GM12878 (cell line): Measurements from ENCODE around the gene PARP15. TPM values are rescaled to one million over a fixed set of nuclear protein-coding genes. Genes with fewer than 3 reads are reported as not detected.
A peak's percentile ranks its signal among the peaks of the same experiment; 100 is the strongest.

Experiments
- BCL11A ChIP-seq: IDR thresholded peaks from 2 replicates; pipeline ENCODE4 v1.6.1; 2011; ENCODE audit warnings: low read depth, low read length
- BMI1 ChIP-seq: fragments of 450-650 bp; IDR thresholded peaks from 2 replicates; pipeline ENCODE4 v1.6.1; 2016; ENCODE audit warnings: mild to moderate bottlenecking, moderate library complexity, borderline replicate concordance
- DPF2 ChIP-seq: fragments of 450-650 bp; IDR thresholded peaks from 2 replicates; pipeline ENCODE4 v1.6.1; 2017; ENCODE audit warnings: mild to moderate bottlenecking
- ESRRA ChIP-seq: IDR thresholded peaks from 2 replicates; pipeline ENCODE4 v1.6.1; 2012; ENCODE audit warnings: mild to moderate bottlenecking, low read length, improper control_type of control experiment
- HDAC6 ChIP-seq: fragments of 200-600 bp; sonication (generic); IDR thresholded peaks from one replicate; pipeline ENCODE4 v1.8.0; 2017; ENCODE audit warnings: antibody characterized with exemption; ENCODE audit not compliant: unreplicated experiment
- IKZF2 ChIP-seq, 2 experiments: fragments of 450-650 bp; IDR thresholded peaks; 2 replicates each; pipeline ENCODE4 v1.6.1; 2017; ENCODE audit warnings: mild to moderate bottlenecking in 2 of 2, moderate library complexity in 2 of 2
- KAT2A ChIP-seq: conservative IDR thresholded peaks from 2 replicates; pipeline ENCODE4 v1.6.1; 2011; ENCODE audit warnings: low read depth, low read length; ENCODE audit not compliant: control insufficient read depth
- LARP7 ChIP-seq: fragments of 450-650 bp; IDR thresholded peaks from 2 replicates; pipeline ENCODE4 v1.6.1; 2017; ENCODE audit warnings: mild to moderate bottlenecking
- POLR2A ChIP-seq: IDR thresholded peaks from 2 replicates; pipeline ENCODE4 v1.6.1; 2011; ENCODE audit warnings: low read depth, mild to moderate bottlenecking, low read length
- RUNX3 ChIP-seq: IDR thresholded peaks from 2 replicates; pipeline ENCODE4 v1.6.1; 2012; ENCODE audit warnings: low read length, inconsistent platforms
- SMC3 ChIP-seq: IDR thresholded peaks from 2 replicates; pipeline ENCODE4 v1.6.1; 2011; ENCODE audit warnings: low read length, improper control_type of control experiment, borderline replicate concordance
- SRF ChIP-seq, 2 experiments: IDR thresholded peaks; 2 replicates each; pipeline ENCODE4 v1.6.1; 2011; ENCODE audit warnings: low read depth in 2 of 2, low read length in 2 of 2, mild to moderate bottlenecking in 1 of 2, moderate library complexity in 1 of 2
- TCF12 ChIP-seq: IDR thresholded peaks from 2 replicates; pipeline ENCODE4 v1.6.1; 2011; ENCODE audit warnings: low read depth, mild to moderate bottlenecking, low read length
- ZNF207 ChIP-seq: fragments of 450-650 bp; IDR thresholded peaks from 2 replicates; pipeline ENCODE4 v1.6.1; 2014; ENCODE audit warnings: antibody characterized with exemption, mild to moderate bottlenecking, borderline replicate concordance
- ZNF384 ChIP-seq: IDR thresholded peaks from 2 replicates; pipeline ENCODE4 v1.6.1; 2012; ENCODE audit warnings: low read depth, mild to moderate bottlenecking, low read length, improper control_type of control experiment, borderline replicate concordance
- polyA plus RNA-seq, 11 experiments: library from polyadenylated mRNA; depleted of rRNA in 4 of 11; unstranded in 6 of 11; stranded (reverse) in 5 of 11; fragments of >200 nt; fragmentation: Nextera tagmentation in 4 of 11; fragmentation: Illumina TruSeq in 1 of 11; extraction: Ambion mirVana in 4 of 11; extraction: Trizol in 1 of 11; gene quantifications; 1 replicate in 1 of 11; 2 replicates in 10 of 11; pipeline versions ENCODE4 v1.2.1 to v1.2.3, GENCODE V29; 2011 to 2016; ENCODE audit warnings: inconsistent platforms in 2 of 11, missing spikeins in 2 of 11, low read depth in 1 of 11
- total RNA-seq, 4 experiments: library from RNA; depleted of rRNA in 3 of 4; stranded (reverse); fragments of >200 nt in 3 of 4; fragmentation: Illumina TruSeq in 1 of 4; extraction: Trizol in 1 of 4; gene quantifications; 2 replicates each; pipeline versions ENCODE4 v1.2.1 to v1.2.3, GENCODE V29; 2013 to 2021
- TF ChIP-seq, protein P1 (sequence below): fragments of 450-650 bp; IDR thresholded peaks from 2 replicates; pipeline ENCODE4 v1.6.1; 2016; ENCODE audit warnings: mild to moderate bottlenecking, moderate library complexity, borderline replicate concordance
- TF ChIP-seq, protein P2 (sequence below): fragments of 450-650 bp; IDR thresholded peaks from 2 replicates; pipeline ENCODE4 v1.6.1; 2017; ENCODE audit warnings: mild to moderate bottlenecking, moderate library complexity
- TF ChIP-seq, protein P3 (sequence below): fragments of 450-650 bp; IDR thresholded peaks from 2 replicates; pipeline ENCODE4 v1.6.1; 2016; ENCODE audit warnings: mild to moderate bottlenecking
- TF ChIP-seq, protein P4 (sequence below), 3 experiments: IDR thresholded peaks in 2 of 3; conservative IDR thresholded peaks in 1 of 3; 2 replicates each; pipeline ENCODE4 v1.5.1; 2011; ENCODE audit warnings: low read depth in 3 of 3, low read length in 3 of 3, mild to moderate bottlenecking in 3 of 3, control low read depth in 2 of 3, moderate library complexity in 2 of 3, inconsistent platforms in 1 of 3, mixed read lengths in 1 of 3; ENCODE audit not compliant: control insufficient read depth in 2 of 3, insufficient read depth in 1 of 3; ENCODE audit errors: extremely low read depth in 1 of 3

PARP15 gene
- total and polyA plus RNA-seq, 10 of the 15 experiments (the other 5 are each of a cell fraction or from before 2014, with no cell fraction given), result 9.0 to 234 (median 36.3) TPM

DNA sequence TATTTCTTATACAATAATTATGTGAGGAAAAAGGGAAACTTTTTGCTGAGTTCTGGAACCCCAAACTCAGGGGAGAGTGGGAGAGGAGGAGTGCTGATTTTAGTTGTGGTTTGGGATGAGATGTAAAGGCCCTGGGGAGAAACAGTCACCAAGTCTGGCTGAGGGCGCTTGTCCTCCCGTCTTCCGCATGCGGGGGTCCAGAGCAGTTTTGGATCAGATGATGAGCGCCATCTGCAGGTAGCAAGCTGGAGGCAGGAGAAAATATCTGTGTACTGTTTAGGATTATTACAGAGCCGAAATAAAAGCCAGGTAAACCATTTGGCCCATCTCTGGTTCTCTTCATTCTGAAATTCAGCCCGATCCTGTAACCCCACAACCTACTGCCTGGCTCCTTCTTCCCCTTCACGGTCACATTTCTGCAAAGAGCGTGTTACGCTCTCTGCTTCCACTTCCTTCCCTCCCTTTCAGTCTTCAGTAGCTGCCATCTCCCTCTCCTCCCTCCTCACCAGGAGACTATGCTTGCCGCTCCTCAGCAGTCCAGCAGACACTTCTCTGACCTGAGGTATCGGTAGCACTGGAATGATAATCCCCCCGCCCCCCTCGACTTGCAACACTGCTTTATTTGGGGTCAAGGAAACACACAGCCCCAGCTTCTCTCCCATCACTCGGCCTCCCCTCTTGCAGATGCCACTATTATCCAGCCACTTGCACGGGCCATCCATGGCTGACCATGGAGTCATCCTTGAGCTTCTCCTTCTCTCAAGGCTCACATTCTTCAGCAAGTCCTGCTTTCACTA lies 101.8 kb downstream of the PARP15 start (continued):
- TF ChIP-seq, protein P1, sequence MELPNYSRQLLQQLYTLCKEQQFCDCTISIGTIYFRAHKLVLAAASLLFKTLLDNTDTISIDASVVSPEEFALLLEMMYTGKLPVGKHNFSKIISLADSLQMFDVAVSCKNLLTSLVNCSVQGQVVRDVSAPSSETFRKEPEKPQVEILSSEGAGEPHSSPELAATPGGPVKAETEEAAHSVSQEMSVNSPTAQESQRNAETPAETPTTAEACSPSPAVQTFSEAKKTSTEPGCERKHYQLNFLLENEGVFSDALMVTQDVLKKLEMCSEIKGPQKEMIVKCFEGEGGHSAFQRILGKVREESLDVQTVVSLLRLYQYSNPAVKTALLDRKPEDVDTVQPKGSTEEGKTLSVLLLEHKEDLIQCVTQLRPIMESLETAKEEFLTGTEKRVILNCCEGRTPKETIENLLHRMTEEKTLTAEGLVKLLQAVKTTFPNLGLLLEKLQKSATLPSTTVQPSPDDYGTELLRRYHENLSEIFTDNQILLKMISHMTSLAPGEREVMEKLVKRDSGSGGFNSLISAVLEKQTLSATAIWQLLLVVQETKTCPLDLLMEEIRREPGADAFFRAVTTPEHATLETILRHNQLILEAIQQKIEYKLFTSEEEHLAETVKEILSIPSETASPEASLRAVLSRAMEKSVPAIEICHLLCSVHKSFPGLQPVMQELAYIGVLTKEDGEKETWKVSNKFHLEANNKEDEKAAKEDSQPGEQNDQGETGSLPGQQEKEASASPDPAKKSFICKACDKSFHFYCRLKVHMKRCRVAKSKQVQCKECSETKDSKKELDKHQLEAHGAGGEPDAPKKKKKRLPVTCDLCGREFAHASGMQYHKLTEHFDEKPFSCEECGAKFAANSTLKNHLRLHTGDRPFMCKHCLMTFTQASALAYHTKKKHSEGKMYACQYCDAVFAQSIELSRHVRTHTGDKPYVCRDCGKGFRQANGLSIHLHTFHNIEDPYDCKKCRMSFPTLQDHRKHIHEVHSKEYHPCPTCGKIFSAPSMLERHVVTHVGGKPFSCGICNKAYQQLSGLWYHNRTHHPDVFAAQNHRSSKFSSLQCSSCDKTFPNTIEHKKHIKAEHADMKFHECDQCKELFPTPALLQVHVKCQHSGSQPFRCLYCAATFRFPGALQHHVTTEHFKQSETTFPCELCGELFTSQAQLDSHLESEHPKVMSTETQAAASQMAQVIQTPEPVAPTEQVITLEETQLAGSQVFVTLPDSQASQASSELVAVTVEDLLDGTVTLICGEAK, result peak; percentile 43; the same call in 1 of the 2 replicates
- TF ChIP-seq ZNF384 (no peak), ESRRA (no peak), HDAC6 (no peak), BMI1 (no peak), POLR2A (no peak), TCF12 (no peak), ZNF207 (peak; percentile 41; the same call in 1 of the 2 replicates), DPF2 (0 out of 2 replicates have a peak, but pooled peaks have one; percentile 16), RUNX3 (peak; percentile 67), SMC3 (peak; percentile 94), IKZF2 (IDR thresholded peaks at IDR 0.05) (peak; percentile 44 to 54; a peak in 3 of 4 replicates), SRF (IDR thresholded peaks at IDR 0.05; ENCODE audit: low read depth in 2 of 2, low read length in 2 of 2) (no peak), BCL11A (no peak), LARP7 (0 out of 2 replicates have a peak, but pooled peaks have one; percentile 22), KAT2A (no peak)
- TF ChIP-seq, protein P2, sequence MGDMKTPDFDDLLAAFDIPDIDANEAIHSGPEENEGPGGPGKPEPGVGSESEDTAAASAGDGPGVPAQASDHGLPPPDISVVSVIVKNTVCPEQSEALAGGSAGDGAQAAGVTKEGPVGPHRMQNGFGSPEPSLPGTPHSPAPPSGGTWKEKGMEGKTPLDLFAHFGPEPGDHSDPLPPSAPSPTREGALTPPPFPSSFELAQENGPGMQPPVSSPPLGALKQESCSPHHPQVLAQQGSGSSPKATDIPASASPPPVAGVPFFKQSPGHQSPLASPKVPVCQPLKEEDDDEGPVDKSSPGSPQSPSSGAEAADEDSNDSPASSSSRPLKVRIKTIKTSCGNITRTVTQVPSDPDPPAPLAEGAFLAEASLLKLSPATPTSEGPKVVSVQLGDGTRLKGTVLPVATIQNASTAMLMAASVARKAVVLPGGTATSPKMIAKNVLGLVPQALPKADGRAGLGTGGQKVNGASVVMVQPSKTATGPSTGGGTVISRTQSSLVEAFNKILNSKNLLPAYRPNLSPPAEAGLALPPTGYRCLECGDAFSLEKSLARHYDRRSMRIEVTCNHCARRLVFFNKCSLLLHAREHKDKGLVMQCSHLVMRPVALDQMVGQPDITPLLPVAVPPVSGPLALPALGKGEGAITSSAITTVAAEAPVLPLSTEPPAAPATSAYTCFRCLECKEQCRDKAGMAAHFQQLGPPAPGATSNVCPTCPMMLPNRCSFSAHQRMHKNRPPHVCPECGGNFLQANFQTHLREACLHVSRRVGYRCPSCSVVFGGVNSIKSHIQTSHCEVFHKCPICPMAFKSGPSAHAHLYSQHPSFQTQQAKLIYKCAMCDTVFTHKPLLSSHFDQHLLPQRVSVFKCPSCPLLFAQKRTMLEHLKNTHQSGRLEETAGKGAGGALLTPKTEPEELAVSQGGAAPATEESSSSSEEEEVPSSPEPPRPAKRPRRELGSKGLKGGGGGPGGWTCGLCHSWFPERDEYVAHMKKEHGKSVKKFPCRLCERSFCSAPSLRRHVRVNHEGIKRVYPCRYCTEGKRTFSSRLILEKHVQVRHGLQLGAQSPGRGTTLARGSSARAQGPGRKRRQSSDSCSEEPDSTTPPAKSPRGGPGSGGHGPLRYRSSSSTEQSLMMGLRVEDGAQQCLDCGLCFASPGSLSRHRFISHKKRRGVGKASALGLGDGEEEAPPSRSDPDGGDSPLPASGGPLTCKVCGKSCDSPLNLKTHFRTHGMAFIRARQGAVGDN, result peak; percentile 70
- TF ChIP-seq, protein P3, sequence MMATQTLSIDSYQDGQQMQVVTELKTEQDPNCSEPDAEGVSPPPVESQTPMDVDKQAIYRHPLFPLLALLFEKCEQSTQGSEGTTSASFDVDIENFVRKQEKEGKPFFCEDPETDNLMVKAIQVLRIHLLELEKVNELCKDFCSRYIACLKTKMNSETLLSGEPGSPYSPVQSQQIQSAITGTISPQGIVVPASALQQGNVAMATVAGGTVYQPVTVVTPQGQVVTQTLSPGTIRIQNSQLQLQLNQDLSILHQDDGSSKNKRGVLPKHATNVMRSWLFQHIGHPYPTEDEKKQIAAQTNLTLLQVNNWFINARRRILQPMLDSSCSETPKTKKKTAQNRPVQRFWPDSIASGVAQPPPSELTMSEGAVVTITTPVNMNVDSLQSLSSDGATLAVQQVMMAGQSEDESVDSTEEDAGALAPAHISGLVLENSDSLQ, result no peak
- TF ChIP-seq, protein P4, sequence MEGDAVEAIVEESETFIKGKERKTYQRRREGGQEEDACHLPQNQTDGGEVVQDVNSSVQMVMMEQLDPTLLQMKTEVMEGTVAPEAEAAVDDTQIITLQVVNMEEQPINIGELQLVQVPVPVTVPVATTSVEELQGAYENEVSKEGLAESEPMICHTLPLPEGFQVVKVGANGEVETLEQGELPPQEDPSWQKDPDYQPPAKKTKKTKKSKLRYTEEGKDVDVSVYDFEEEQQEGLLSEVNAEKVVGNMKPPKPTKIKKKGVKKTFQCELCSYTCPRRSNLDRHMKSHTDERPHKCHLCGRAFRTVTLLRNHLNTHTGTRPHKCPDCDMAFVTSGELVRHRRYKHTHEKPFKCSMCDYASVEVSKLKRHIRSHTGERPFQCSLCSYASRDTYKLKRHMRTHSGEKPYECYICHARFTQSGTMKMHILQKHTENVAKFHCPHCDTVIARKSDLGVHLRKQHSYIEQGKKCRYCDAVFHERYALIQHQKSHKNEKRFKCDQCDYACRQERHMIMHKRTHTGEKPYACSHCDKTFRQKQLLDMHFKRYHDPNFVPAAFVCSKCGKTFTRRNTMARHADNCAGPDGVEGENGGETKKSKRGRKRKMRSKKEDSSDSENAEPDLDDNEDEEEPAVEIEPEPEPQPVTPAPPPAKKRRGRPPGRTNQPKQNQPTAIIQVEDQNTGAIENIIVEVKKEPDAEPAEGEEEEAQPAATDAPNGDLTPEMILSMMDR (IDR thresholded peaks at IDR 0.05 in 2 of 3, conservative IDR thresholded peaks at IDR 0.05 in 1 of 3; ENCODE audit: control insufficient read depth in 2 of 3, extremely low read depth in 1 of 3, insufficient read depth in 1 of 3, low read depth in 3 of 3, low read length in 3 of 3), result peak; percentile 75 to 91 (median 80)
